Measurements from ENCODE around the gene ADH5.
"Not testable (repeated sequence)": the region's sequence is repeated elsewhere in the genome, so short reads cannot be mapped to it uniquely, and the experiment has no call there.

The ADH5 gene

GRCh38 chr4:99067617-99068016, 21.0 kb downstream of the ADH5 start:
- no peak overlapping the region for H3K27ac ChIP-seq (replicated peaks)
- DNase-seq (ENCODE audit: low read depth in 1 of 2, low spot score in 1 of 2), result no peak

GRCh38 chr4:99065521-99065920, 23.1 kb downstream of the ADH5 start:
- H3K27me3 ChIP-seq (ENCODE audit: insufficient read depth, poor library complexity, severe bottlenecking); H3K27ac ChIP-seq (replicated peaks); DNase-seq (ENCODE audit: low read depth in 1 of 2, low spot score in 1 of 2); H3K4me3 ChIP-seq (replicated peaks; ENCODE audit: insufficient read depth, low read length): not testable (repeated sequence)

More at GRCh38 chr4:99067617-99068016, 21.0 kb downstream of the ADH5 start:
- H3K4me3 ChIP-seq (replicated peaks; ENCODE audit: insufficient read depth, low read length), result no peak overlapping the region
- no peaks in the 10 kb centered on the region for H3K27me3 ChIP-seq (ENCODE audit: insufficient read depth, poor library complexity, severe bottlenecking)
- TF ChIP-seq REST (IDR thresholded peaks at IDR 0.05; ENCODE audit: insufficient replicate concordance, low read depth) (no peak), POLR2AphosphoS5 (IDR thresholded peaks at IDR 0.05; ENCODE audit: low read depth) (no peak), CTCF (IDR thresholded peaks at IDR 0.05; ENCODE audit: insufficient read depth, low read length) (no peak), SPI1 (IDR thresholded peaks at IDR 0.05; ENCODE audit: borderline replicate concordance, low read depth) (no peak), GABPA (IDR thresholded peaks at IDR 0.05; ENCODE audit: low read depth) (no peak)

GRCh38 chr4:99062120-99062519, 26.5 kb downstream of the ADH5 start:
- TF ChIP-seq POLR2AphosphoS5 (IDR thresholded peaks at IDR 0.05; ENCODE audit: low read depth) (no peak), REST (IDR thresholded peaks at IDR 0.05; ENCODE audit: insufficient replicate concordance, low read depth) (no peak), CTCF (IDR thresholded peaks at IDR 0.05; ENCODE audit: insufficient read depth, low read length) (no peak), GABPA (IDR thresholded peaks at IDR 0.05; ENCODE audit: low read depth) (no peak), SPI1 (IDR thresholded peaks at IDR 0.05; ENCODE audit: borderline replicate concordance, low read depth) (no peak)
- no peak overlapping the region for H3K4me3 ChIP-seq (replicated peaks; ENCODE audit: insufficient read depth, low read length)

GRCh38 chr4:99061048-99061700, 27.4 kb downstream of the ADH5 start:
- no peak overlapping the region for H3K4me3 ChIP-seq (replicated peaks; ENCODE audit: insufficient read depth, low read length)
- no peak for DNase-seq (ENCODE audit: low read depth in 1 of 2, low spot score in 1 of 2)
- no peak overlapping the region for H3K27ac ChIP-seq (replicated peaks)
- no peaks in the 10 kb centered on the region for H3K27me3 ChIP-seq (ENCODE audit: insufficient read depth, poor library complexity, severe bottlenecking)
- TF ChIP-seq GABPA (IDR thresholded peaks at IDR 0.05; ENCODE audit: low read depth) (no peak), CTCF (IDR thresholded peaks at IDR 0.05; ENCODE audit: insufficient read depth, low read length) (no peak), REST (IDR thresholded peaks at IDR 0.05; ENCODE audit: insufficient replicate concordance, low read depth) (no peak), POLR2AphosphoS5 (IDR thresholded peaks at IDR 0.05; ENCODE audit: low read depth) (no peak), SPI1 (IDR thresholded peaks at IDR 0.05; ENCODE audit: borderline replicate concordance, low read depth) (no peak)

More at GRCh38 chr4:99062120-99062519, 26.5 kb downstream of the ADH5 start:
- Histone ChIP-seq H3K27me3 (ENCODE audit: insufficient read depth, poor library complexity, severe bottlenecking) (no peaks in the 10 kb centered on the region), H3K27ac (replicated peaks) (no peak overlapping the region)
- no peak for DNase-seq (ENCODE audit: low read depth in 1 of 2, low spot score in 1 of 2)
